T-cell (primary cell): ENCODE measurements around the gene UQCRC2. TPM values are rescaled to one million over a fixed set of nuclear protein-coding genes. Genes with fewer than 3 reads are reported as not detected.

Source experiments
- ATAC-seq, 4 experiments: fragments of 200-7000 bp in 3 of 4; fragments of 150-1000 bp in 1 of 4; cut with Tn5 transposase; replicated peaks in 1 of 4; 1 replicate in 3 of 4; 2 replicates in 1 of 4; pipeline ENCODE4 v1.10.0; 2021; ENCODE audit warnings: moderate library complexity in 3 of 4, mild to moderate bottlenecking in 2 of 4, moderate number of reproducible peaks in 1 of 4
- CTCF ChIA-PET, 2 donors: fragments of 300-600 bp; sonication (Branson Sonifier 250); formaldehyde crosslinking; loops; one replicate each; lab custom pipeline; 2022; ENCODE audit warnings: antibody characterized with exemption in 2 of 2; lab: Charles Lee
- POLR2A ChIA-PET, 2 donors: fragments of 300-600 bp; sonication (Branson Sonifier 250); formaldehyde crosslinking; loops; one replicate each; lab custom pipeline; 2022; ENCODE audit warnings: antibody characterized with exemption in 2 of 2; lab: Charles Lee
- DNase-seq, 35 experiments: peaks; one replicate each; pipeline versions ENCODE4 v3.0.0 to v3.0.0-alpha.2; 2013 to 2023
- H3K27ac ChIP-seq: one replicate; pipeline ENCODE4 v1.5.1; 2013; ENCODE audit warnings: low read length
- H3K27me3 ChIP-seq, 2 experiments: replicated peaks in 1 of 2; 1 replicate in 1 of 2; 2 replicates in 1 of 2; pipeline versions ENCODE4 v1.6.1 to v1.7.0; 2013; ENCODE audit warnings: low read length in 1 of 2, mixed read lengths in 1 of 2; ENCODE audit not compliant: control insufficient read depth in 2 of 2, insufficient read depth in 2 of 2; ENCODE audit errors: extremely low read depth in 1 of 2
- H3K36me3 ChIP-seq, 2 donors: 1 replicate in 1 of 2; 2 replicates in 1 of 2; pipeline versions ENCODE4 v1.6.1 to v1.7.0; 2013; ENCODE audit warnings: low read length in 1 of 2; ENCODE audit not compliant: control insufficient read depth in 2 of 2, insufficient read depth in 1 of 2; ENCODE audit errors: extremely low read depth in 1 of 2
- H3K4me1 ChIP-seq, 2 experiments: 1 replicate in 1 of 2; 2 replicates in 1 of 2; pipeline versions ENCODE4 v1.6.1 to v1.7.0; 2013; ENCODE audit warnings: low read length in 2 of 2, mixed read lengths in 1 of 2; ENCODE audit not compliant: insufficient read depth in 2 of 2, control insufficient read depth in 1 of 2; ENCODE audit errors: extremely low read depth in 1 of 2
- H3K4me3 ChIP-seq, 2 donors: 1 replicate in 1 of 2; 2 replicates in 1 of 2; pipeline versions ENCODE4 v1.5.1 to v1.7.0; 2013; ENCODE audit warnings: mild to moderate bottlenecking in 2 of 2, low read length in 1 of 2, moderate library complexity in 1 of 2; ENCODE audit not compliant: control insufficient read depth in 1 of 2; ENCODE audit errors: extremely low read depth in 1 of 2
- H3K9me3 ChIP-seq: 2 replicates; pipeline ENCODE4 v1.7.0; 2013
- H3K27ac Mint-ChIP-seq, 2 donors: one replicate each; pipeline ENCODE4 v1.8.0; 2020 to 2021; ENCODE audit warnings: mild to moderate bottlenecking in 2 of 2, mixed read lengths in 2 of 2
- H3K27me3 Mint-ChIP-seq, 2 donors: one replicate each; pipeline ENCODE4 v1.8.0; 2021 to 2022; ENCODE audit warnings: mixed read lengths in 2 of 2
- H3K36me3 Mint-ChIP-seq: one replicate; pipeline ENCODE4 v1.8.0; 2021; ENCODE audit warnings: mixed read lengths
- H3K4me1 Mint-ChIP-seq, 3 donors: one replicate each; pipeline ENCODE4 v1.8.0; 2020 to 2022; ENCODE audit warnings: mixed read lengths in 3 of 3, mild to moderate bottlenecking in 1 of 3
- H3K4me3 Mint-ChIP-seq, 3 donors: one replicate each; pipeline ENCODE4 v1.8.0; 2020 to 2022; ENCODE audit warnings: mild to moderate bottlenecking in 3 of 3, mixed read lengths in 3 of 3, moderate library complexity in 3 of 3
- H3K9me3 Mint-ChIP-seq, 3 donors: one replicate each; pipeline ENCODE4 v1.8.0; 2020 to 2022; ENCODE audit warnings: mixed read lengths in 3 of 3
- WGBS: methylation state at CpG from one replicate; pipeline ENCODE4 v1.1.5; 2013; ENCODE audit warnings: missing lambda C conversion rate; ENCODE audit not compliant: insufficient coverage; 5-methylcytosine and 5-hydroxymethylcytosine counted together
- total RNA-seq, 35 experiments: library from RNA in 6 of 35; stranded (reverse) in 6 of 35; fragments of 120-200 nt in 1 of 35; gene quantifications; one replicate each; pipeline versions ENCODE4 v1.2.1 to v1.2.4 and lab custom pipeline; 2013 to 2026

The UQCRC2 gene
- total RNA-seq, 5 donors from 2014 or later (not counting 1 experiment from before 2014, with no cell fraction given) = 142 to 201 (median 165) TPM

- CTCF ChIA-PET = interaction anchor here (0.6 to 3.5 kb wide), 6 partner anchors 54 to 289 kb away, joined by 3 to 21 read pairs (median 6); partner anchors contain the start of genes POLR3E (in 1 of the 2) and UQCRC2 (in 1 of the 2)
- POLR2A ChIA-PET = interaction anchor here (0.8 to 1.3 kb wide), 5 partner anchors 54 to 184 kb away, joined by 3 to 6 read pairs (median 4); partner anchors contain the start of gene UQCRC2 (in 1 of the 2)
- Histone ChIP-seq H3K4me3 (peak within 1 kb of the TSS; percentile 83 to 89), H3K9me3 (no peaks in the 10 kb centered on the region), H3K27me3 (no peaks in the 10 kb centered on the region), H3K27ac (peak within 1 kb of the TSS; percentile 57), H3K36me3 (no peaks in the 10 kb centered on the region), H3K4me1 (peaks cover 14 to 20% of the 10 kb centered on the region in 2 experiments)
- H3K4me3 Mint-ChIP-seq = peak within 1 kb of the TSS; percentile 83 to 97 (median 88)
- H3K4me1 Mint-ChIP-seq = peaks cover 44 to 50% (median 49%) of the 10 kb centered on the region in 3 donors
- ATAC-seq (peak; percentile 93 to 97 (median 94)), DNase-seq (peak; percentile 20 to 78 (median 58))
- peak within 1 kb of the TSS; percentile 88 for H3K27ac Mint-ChIP-seq
- under 1% methylated on average over 54 of the region's 78 CpGs for WGBS
- H3K9me3 Mint-ChIP-seq = no peaks in the 10 kb centered on the region
- H3K27me3 Mint-ChIP-seq = no peaks in the 10 kb centered on the region
- H3K36me3 Mint-ChIP-seq = no peaks in the 10 kb centered on the region
These were observed 54.5 kb downstream of the UQCRC2 start, which contains the start of gene MOSMO for GRCh38 chr16:22007509-22008214. Gene MOSMO (plus strand): TSS chr16:22008111. CDS start chr16:22008302, 191 bp downstream.

GRCh38 chr16:22008215-22009059 lies 55.3 kb downstream of the UQCRC2 start:
- H3K9me3 ChIP-seq = no peaks in the 10 kb centered on the region
- no peaks in the 10 kb centered on the region for H3K36me3 ChIP-seq
- no peaks in the 10 kb centered on the region for H3K27me3 ChIP-seq
- 1% methylated on average over 28 of the region's 65 CpGs for WGBS
- Mint-ChIP-seq H3K9me3 (no peaks in the 10 kb centered on the region), H3K27me3 (no peaks in the 10 kb centered on the region), H3K4me3 (peak overlapping the region; percentile 83 to 97 (median 83)), H3K4me1 (peaks cover 50 to 56% (median 52%) of the 10 kb centered on the region in 3 donors), H3K27ac (peak overlapping the region in 1 of 2 donors; percentile 72), H3K36me3 (no peaks in the 10 kb centered on the region)
- no peak overlapping the region for H3K27ac ChIP-seq
- ChIA-PET CTCF (interaction anchor here (0.6 to 3.5 kb wide), 10 partner anchors 8 to 351 kb away, joined by 3 to 21 read pairs (median 4); no protein-coding TSS in a partner anchor), POLR2A (interaction anchor here (0.6 to 1.1 kb wide), 12 partner anchors 10 to 1851 kb away, joined by 3 to 14 read pairs (median 5); partner anchors contain the start of gene UQCRC2 (in 1 of the 2))
- ATAC-seq (peak; percentile 21 to 46 (median 32)), DNase-seq (peak in 13 of 35 experiments; percentile 4 to 32 (median 16))
- peak overlapping the region; percentile 83 to 89 for H3K4me3 ChIP-seq
- H3K4me1 ChIP-seq = peaks cover 14 to 20% of the 10 kb centered on the region in 2 experiments

GRCh38 chr16:22010902-22011301 lies 57.7 kb downstream of the UQCRC2 start:
- no peak overlapping the region for H3K27ac ChIP-seq
- POLR2A ChIA-PET = interaction anchor here in 1 of 2 donors (0.6 kb wide), 1 partner anchor 9 kb away, joined by 7 read pairs; no protein-coding TSS in a partner anchor
- no peaks in the 10 kb centered on the region for H3K27me3 ChIP-seq
- peaks cover 68 to 72% (median 68%) of the 10 kb centered on the region in 3 donors for H3K4me1 Mint-ChIP-seq
- H3K4me3 ChIP-seq = no peak overlapping the region
- 92% methylated on average over 4 of the region's 5 CpGs for WGBS
- H3K4me1 ChIP-seq = peaks cover 14 to 20% of the 10 kb centered on the region in 2 experiments
- no peaks in the 10 kb centered on the region for H3K9me3 ChIP-seq
- no peaks in the 10 kb centered on the region for H3K36me3 ChIP-seq
- DNase-seq (no peak), ATAC-seq (no peak)
- H3K27ac Mint-ChIP-seq = no peak overlapping the region
- H3K4me3 Mint-ChIP-seq = no peak overlapping the region
- no peaks in the 10 kb centered on the region for H3K27me3 Mint-ChIP-seq
- CTCF ChIA-PET = interaction anchor here in 1 of 2 donors (0.7 to 1.2 kb wide), 2 partner anchors 50 to 67 kb away, joined by 4 to 6 read pairs; no protein-coding TSS in a partner anchor
- no peaks in the 10 kb centered on the region for H3K36me3 Mint-ChIP-seq
- H3K9me3 Mint-ChIP-seq = no peaks in the 10 kb centered on the region

- ChIA-PET POLR2A (interaction anchor here (0.5 to 0.7 kb wide), 2 partner anchors 258 to 295 kb away, joined by 4 to 8 read pairs; no protein-coding TSS in a partner anchor), CTCF (interaction anchor here (0.6 to 1.3 kb wide), 4 partner anchors 56 to 298 kb away, joined by 3 to 6 read pairs (median 4); no protein-coding TSS in a partner anchor)
- Mint-ChIP-seq H3K9me3 (no peaks in the 10 kb centered on the region), H3K4me1 (peaks cover 71 to 78% (median 71%) of the 10 kb centered on the region in 3 donors), H3K36me3 (no peaks in the 10 kb centered on the region), H3K27me3 (no peaks in the 10 kb centered on the region), H3K4me3 (no peak overlapping the region), H3K27ac (no peak overlapping the region)
- Histone ChIP-seq H3K27ac (no peak overlapping the region), H3K4me1 (peaks cover 11 to 15% of the 10 kb centered on the region in 2 experiments), H3K4me3 (no peak overlapping the region), H3K36me3 (no peaks in the 10 kb centered on the region), H3K9me3 (no peaks in the 10 kb centered on the region), H3K27me3 (no peaks in the 10 kb centered on the region)
- WGBS = no CpG with 5 or more reads among the region's 2 CpGs
- ATAC-seq (no peak), DNase-seq (no peak)
These were observed 59.1 kb downstream of the UQCRC2 start for GRCh38 chr16:22012241-22012640.

- Mint-ChIP-seq H3K4me3 (no peak overlapping the region), H3K4me1 (peaks cover 74 to 81% (median 75%) of the 10 kb centered on the region in 3 donors)
- no CpG with 5 or more reads among the region's 4 CpGs for whole genome bisulfite sequencing
These were observed 60.3 kb downstream of the UQCRC2 start for GRCh38 chr16:22013486-22013885.

More at GRCh38 chr16:22013486-22013885, 60.3 kb downstream of the UQCRC2 start:
- Histone ChIP-seq H3K36me3 (no peaks in the 10 kb centered on the region), H3K9me3 (no peaks in the 10 kb centered on the region), H3K4me3 (no peak overlapping the region), H3K4me1 (peaks cover 11% of the 10 kb centered on the region in 2 experiments), H3K27me3 (no peaks in the 10 kb centered on the region), H3K27ac (no peak overlapping the region)
- Mint-ChIP-seq H3K27me3 (no peaks in the 10 kb centered on the region), H3K36me3 (no peaks in the 10 kb centered on the region), H3K9me3 (no peaks in the 10 kb centered on the region), H3K27ac (no peak overlapping the region)
- ChIA-PET CTCF (interaction anchor here in 1 of 2 donors (0.7 to 1.3 kb wide), 2 partner anchors 64 to 91 kb away, joined by 4 read pairs; no protein-coding TSS in a partner anchor), POLR2A (no interaction called here)
- DNase-seq (no peak), ATAC-seq (no peak)
